K562 (cell line): ENCODE data around the gene VEGFC.

Experiments
- ELF4 ChIP-seq: fragments of 450-650 bp; formaldehyde crosslinking; IDR thresholded peaks from 2 replicates; pipeline ENCODE4 v1.4.0; 2022; ENCODE audit warnings: missing genetic modification characterization
- KDM2B ChIP-seq: fragments of 250-450 bp; sonication (Bioruptor Pico); IDR thresholded peaks from 2 replicates; pipeline ENCODE4 v1.8.0; 2021; ENCODE audit warnings: mild to moderate bottlenecking, moderate library complexity
- KLF16 ChIP-seq: IDR thresholded peaks from 2 replicates; pipeline ENCODE4 v1.6.1; 2016; ENCODE audit warnings: antibody characterized with exemption
- NFIC ChIP-seq: fragments of 450-650 bp; IDR thresholded peaks from 2 replicates; pipeline ENCODE4 v1.6.1; 2017; ENCODE audit warnings: mild to moderate bottlenecking, inconsistent platforms
- NR1H2 ChIP-seq: sonication (generic); formaldehyde crosslinking; IDR thresholded peaks from 2 replicates; pipeline ENCODE4 v1.4.0; 2020; ENCODE audit warnings: mild to moderate bottlenecking, missing genetic modification reagents
- POLR2AphosphoS5 ChIP-seq: IDR thresholded peaks from 2 replicates; pipeline ENCODE4 v1.6.1; 2011; ENCODE audit warnings: mild to moderate bottlenecking, low read depth, low read length, moderate library complexity; ENCODE audit not compliant: control insufficient read depth, insufficient read depth
- TBL1XR1 ChIP-seq, 2 experiments: IDR thresholded peaks; 2 replicates each; pipeline ENCODE4 v1.6.1; 2012; ENCODE audit warnings: improper control_type of control experiment in 2 of 2, low read length in 2 of 2, mild to moderate bottlenecking in 1 of 2
- ZNF175 ChIP-seq: fragments of 200-800 bp; sonication (Bioruptor generic); IDR thresholded peaks from 2 replicates; pipeline ENCODE4 v1.6.1; 2016; ENCODE audit warnings: low read depth, mild to moderate bottlenecking, missing genetic modification characterization, missing compliant biosample characterization
- ZNF274 ChIP-seq: IDR thresholded peaks from 2 replicates; pipeline ENCODE4 v1.6.1; 2011; ENCODE audit warnings: low read depth, mild to moderate bottlenecking, low read length, moderate library complexity, borderline replicate concordance

DNA sequence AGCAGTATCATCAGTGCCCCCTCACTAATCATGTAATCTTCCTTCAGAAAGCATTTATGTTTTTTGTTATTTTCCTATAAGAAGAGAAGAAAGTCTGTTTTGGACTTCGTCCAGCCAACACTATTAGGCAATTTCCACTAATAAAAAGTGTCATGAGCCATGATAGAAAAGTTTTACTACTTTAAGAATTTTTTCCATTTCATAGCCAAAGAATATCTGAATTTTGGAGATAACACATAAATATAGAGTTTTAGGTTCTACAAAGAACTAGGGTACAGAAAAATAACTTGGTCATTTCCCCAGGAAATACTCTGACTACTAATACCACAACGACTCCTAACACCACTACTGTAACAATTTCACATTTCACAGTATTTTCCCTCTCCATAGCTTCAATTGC, 41.8 kb upstream of the VEGFC start:
- TF ChIP-seq KLF16 (no peak), POLR2AphosphoS5 (no peak), NFIC (no peak), ZNF274 (no peak), ZNF175 (no peak), KDM2B (no peak), NR1H2 (CRISPR knock-in tag) (no peak), ELF4 (CRISPR knock-in tag) (no peak), TBL1XR1 (IDR thresholded peaks at IDR 0.05; ENCODE audit: low read length in 2 of 2) (no peak)
